Gastrocnemius medialis (tissue), 4 donors: ENCODE measurements around the gene ITPR3.

Experiments used
- CTCF ChIP-seq, 5 experiments: fragments of 450-650 bp in 3 of 5; fragments of 200-600 bp in 2 of 5; sonication (generic) in 2 of 5; IDR thresholded peaks in 4 of 5; conservative IDR thresholded peaks in 1 of 5; 1 replicate in 4 of 5; 2 replicates in 1 of 5; pipeline ENCODE4 v1.5.1; 2016 to 2019; ENCODE audit warnings: antibody characterized with exemption in 5 of 5, mild to moderate bottlenecking in 3 of 5, moderate library complexity in 3 of 5
- POLR2A ChIP-seq, 2 donors: fragments of 450-650 bp; IDR thresholded peaks; one replicate each; pipeline ENCODE4 v1.6.1; 2017; ENCODE audit warnings: antibody characterized with exemption in 2 of 2, mild to moderate bottlenecking in 2 of 2, moderate library complexity in 2 of 2

DNA sequence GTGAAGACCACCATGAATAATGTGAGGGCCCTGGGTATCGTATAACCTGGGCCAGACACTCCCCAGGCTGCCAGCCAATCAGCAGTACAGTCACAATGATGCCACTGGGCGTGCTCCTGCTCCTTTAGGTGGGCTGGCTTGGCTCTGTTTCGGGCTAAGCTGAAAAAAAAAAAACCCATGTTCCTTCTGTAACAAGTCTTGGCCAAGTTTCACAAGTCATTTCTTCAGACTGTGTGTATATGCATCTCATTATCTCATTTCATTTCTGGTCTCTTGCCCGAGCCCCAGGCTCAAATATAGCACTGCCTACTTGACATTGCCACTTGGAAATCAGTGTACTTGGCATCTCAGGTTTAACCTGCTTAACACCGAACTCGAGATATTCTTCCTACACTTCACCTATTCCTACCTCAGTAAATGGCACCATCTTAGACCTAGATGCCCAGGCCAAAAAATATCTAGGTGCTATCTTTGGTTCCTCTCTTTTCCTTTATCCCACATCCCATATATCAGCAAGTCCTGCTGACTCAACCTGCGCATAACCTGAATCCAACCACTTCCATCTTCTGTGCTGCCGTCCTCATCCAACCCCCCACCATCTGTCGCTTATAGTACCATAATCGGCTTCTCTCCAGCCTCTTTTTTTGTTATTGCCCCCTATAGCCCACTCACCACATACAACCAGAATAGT, 88.6 kb downstream of the ITPR3 start:
- no peak for TF ChIP-seq CTCF (IDR thresholded peaks at IDR 0.05 in 4 of 5, conservative IDR thresholded peaks at IDR 0.05 in 1 of 5)
- TF ChIP-seq POLR2A (IDR thresholded peaks at IDR 0.05) = no peak
